Muscle layer of colon (tissue), 2 donors: Measurements from ENCODE around the gene VSIG4.

Experiments used
- H3K27ac ChIP-seq: one replicate; pipeline ENCODE4 v1.7.0; 2013; ENCODE audit warnings: low read depth, mild to moderate bottlenecking, low read length, moderate library complexity
- H3K27me3 ChIP-seq, 2 donors: one replicate each; pipeline ENCODE4 v1.7.0; 2013; ENCODE audit warnings: low read length in 2 of 2, mild to moderate bottlenecking in 2 of 2; ENCODE audit not compliant: insufficient read depth in 2 of 2, control insufficient read depth in 1 of 2
- H3K36me3 ChIP-seq: one replicate; pipeline ENCODE4 v1.7.0; 2013; ENCODE audit warnings: mild to moderate bottlenecking, low read length; ENCODE audit not compliant: insufficient read depth
- H3K4me1 ChIP-seq: one replicate; pipeline ENCODE4 v1.7.0; 2013; ENCODE audit warnings: mild to moderate bottlenecking, low read length; ENCODE audit not compliant: insufficient read depth
- H3K4me3 ChIP-seq, 2 donors: one replicate each; pipeline ENCODE4 v1.7.0; 2013; ENCODE audit warnings: low read length in 2 of 2, low read depth in 1 of 2, mild to moderate bottlenecking in 1 of 2, moderate library complexity in 1 of 2
- H3K9ac ChIP-seq: one replicate; pipeline ENCODE4 v1.7.0; 2013; ENCODE audit warnings: low read length
- H3K9me3 ChIP-seq: one replicate; pipeline ENCODE4 v1.7.0; 2013; ENCODE audit warnings: mild to moderate bottlenecking, low read length
- donor health status: abdominal sarcoma.
- donor health status: Adenocarcinoma of cecum.

Gene VSIG4

GRCh38 chrX:66004928-66005829, 34.7 kb downstream of the VSIG4 start:
- no peaks in the 10 kb centered on the region for H3K36me3 ChIP-seq
- no peak overlapping the region for H3K27ac ChIP-seq
- no peaks in the 10 kb centered on the region for H3K9me3 ChIP-seq
- H3K4me1 ChIP-seq: no peaks in the 10 kb centered on the region
- H3K4me3 ChIP-seq: no peak overlapping the region
- H3K9ac ChIP-seq: no peak overlapping the region
- H3K27me3 ChIP-seq: no peaks in the 10 kb centered on the region

- Histone ChIP-seq H3K36me3 (no peaks in the 10 kb centered on the region), H3K4me1 (no peaks in the 10 kb centered on the region), H3K27ac (no peak overlapping the region), H3K27me3 (peaks cover 0 to 6% of the 10 kb centered on the region in 2 donors), H3K9ac (no peak overlapping the region), H3K4me3 (no peak overlapping the region), H3K9me3 (no peaks in the 10 kb centered on the region)
Observed at GRCh38 chrX:66002824-66003680, 36.8 kb downstream of the VSIG4 start.

- Histone ChIP-seq H3K9me3 (no peaks in the 10 kb centered on the region), H3K27ac (no peak overlapping the region), H3K4me3 (no peak overlapping the region), H3K4me1 (no peaks in the 10 kb centered on the region), H3K9ac (no peak overlapping the region), H3K36me3 (no peaks in the 10 kb centered on the region), H3K27me3 (peaks cover 0 to 8% of the 10 kb centered on the region in 2 donors)
Observed at GRCh38 chrX:66001596-66001995, 38.3 kb downstream of the VSIG4 start.

GRCh38 chrX:66000628-66001272, 39.1 kb downstream of the VSIG4 start:
- Histone ChIP-seq H3K9me3 (no peaks in the 10 kb centered on the region), H3K27me3 (peaks cover 0 to 8% of the 10 kb centered on the region in 2 donors), H3K36me3 (no peaks in the 10 kb centered on the region), H3K27ac (no peak overlapping the region), H3K4me1 (no peaks in the 10 kb centered on the region), H3K4me3 (no peak overlapping the region), H3K9ac (no peak overlapping the region)

GRCh38 chrX:66000178-66000577, 39.7 kb downstream of the VSIG4 start:
- Histone ChIP-seq H3K36me3 (no peaks in the 10 kb centered on the region), H3K4me3 (no peak overlapping the region), H3K9me3 (no peaks in the 10 kb centered on the region), H3K9ac (no peak overlapping the region), H3K4me1 (no peaks in the 10 kb centered on the region), H3K27ac (no peak overlapping the region), H3K27me3 (peaks cover 0 to 8% of the 10 kb centered on the region in 2 donors)

- no peaks in the 10 kb centered on the region for H3K4me1 ChIP-seq
- no peak overlapping the region for H3K27ac ChIP-seq
Observed at GRCh38 chrX:65999563-66000148, 40.2 kb downstream of the VSIG4 start.

GRCh38 chrX:65999029-65999562, 40.8 kb downstream of the VSIG4 start:
- Histone ChIP-seq H3K27ac (no peak overlapping the region), H3K9me3 (no peaks in the 10 kb centered on the region), H3K27me3 (peaks cover 0 to 8% of the 10 kb centered on the region in 2 donors), H3K9ac (no peak overlapping the region), H3K36me3 (no peaks in the 10 kb centered on the region), H3K4me3 (no peak overlapping the region), H3K4me1 (no peaks in the 10 kb centered on the region)

More at GRCh38 chrX:65999563-66000148, 40.2 kb downstream of the VSIG4 start:
- Histone ChIP-seq H3K9me3 (no peaks in the 10 kb centered on the region), H3K4me3 (no peak overlapping the region), H3K9ac (no peak overlapping the region), H3K36me3 (no peaks in the 10 kb centered on the region), H3K27me3 (peaks cover 0 to 8% of the 10 kb centered on the region in 2 donors)

- Histone ChIP-seq H3K27me3 (peaks cover 0 to 8% of the 10 kb centered on the region in 2 donors), H3K9ac (no peak overlapping the region), H3K9me3 (no peaks in the 10 kb centered on the region)
Observed at GRCh38 chrX:65997978-65998717, 41.7 kb downstream of the VSIG4 start.

GRCh38 chrX:65994519-65995506, 45.1 kb downstream of the VSIG4 start:
- no peaks in the 10 kb centered on the region for H3K36me3 ChIP-seq
- H3K9me3 ChIP-seq: no peaks in the 10 kb centered on the region
- no peak overlapping the region for H3K27ac ChIP-seq
- H3K4me3 ChIP-seq: no peak overlapping the region
- no peaks in the 10 kb centered on the region for H3K4me1 ChIP-seq
- H3K9ac ChIP-seq: no peak overlapping the region
- peaks cover 0 to 8% of the 10 kb centered on the region in 2 donors for H3K27me3 ChIP-seq

More at GRCh38 chrX:65997978-65998717, 41.7 kb downstream of the VSIG4 start:
- no peaks in the 10 kb centered on the region for H3K4me1 ChIP-seq
- H3K4me3 ChIP-seq: no peak overlapping the region
- H3K27ac ChIP-seq: no peak overlapping the region
- H3K36me3 ChIP-seq: no peaks in the 10 kb centered on the region
